ENCODE data around the gene NCF1.
A peak's percentile ranks its signal among the peaks of the same experiment; 100 is the strongest.
"Not testable (repeated sequence)": the region's sequence is repeated elsewhere in the genome, so short reads cannot be mapped to it uniquely, and the experiment has no call there.

NCF1 gene

GRCh38 chr7:74788369-74789150 is 14.7 kb downstream of the NCF1 start:
- peak; percentile 17 to 76 for DNase-seq

- DNase-seq, result not testable (repeated sequence)
Observed at GRCh38 chr7:74789200-74789736, 15.5 kb downstream of the NCF1 start.

- DNase-seq, result not testable (repeated sequence)
Observed at GRCh38 chr7:74797848-74798622, 24.2 kb downstream of the NCF1 start.

GRCh38 chr7:74798644-74799043 is 24.8 kb downstream of the NCF1 start:
- DNase-seq, result not testable (repeated sequence)

GRCh38 chr7:74815882-74816281 is 42.1 kb downstream of the NCF1 start:
- DNase-seq, result not testable (repeated sequence)

- DNase-seq, result not testable (repeated sequence)
Observed at GRCh38 chr7:74820146-74820805, 46.5 kb downstream of the NCF1 start.

GRCh38 chr7:74821259-74821658 is 47.4 kb downstream of the NCF1 start:
- DNase-seq, result not testable (repeated sequence)

GRCh38 chr7:74829959-74830358 is 56.1 kb downstream of the NCF1 start:
- not testable (repeated sequence) for DNase-seq

- not testable (repeated sequence) for DNase-seq
Observed at GRCh38 chr7:74830411-74830810, 56.6 kb downstream of the NCF1 start.
